ENCODE measurements around the gene PLXNA4. TPM values are rescaled to one million over a fixed set of nuclear protein-coding genes. Genes with fewer than 3 reads are reported as not detected.

Gene PLXNA4
- total and polyA plus RNA-seq, 12 donors = 0.83 to 17.0 (median 11.5) TPM

DNA sequence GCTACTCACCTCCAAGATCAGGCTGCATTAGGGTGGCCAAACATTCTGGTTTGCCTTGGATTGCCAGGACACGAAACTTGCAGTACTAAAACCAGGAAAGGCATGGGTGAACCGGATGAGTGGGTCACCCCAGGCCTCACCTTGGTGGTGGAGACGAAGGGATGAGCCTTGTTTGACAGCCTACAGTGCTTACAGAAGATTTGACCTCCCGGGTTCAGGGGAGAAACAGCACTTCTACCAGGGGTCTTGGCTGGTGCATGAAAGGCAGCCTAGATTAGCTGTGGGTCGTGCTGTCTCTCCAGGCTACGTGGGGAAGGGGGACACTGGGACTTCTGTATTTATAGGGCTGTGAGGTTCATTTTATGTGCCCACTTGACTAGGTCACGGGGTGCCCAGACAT is 469.8 kb downstream of the PLXNA4 start:
- H3K4me1 ChIP-seq = no peaks in the 10 kb centered on the region
- no peaks in the 10 kb centered on the region for H3K36me3 ChIP-seq
- H3K27me3 ChIP-seq = peaks cover 0 to 4% (median 0%) of the 10 kb centered on the region in 7 donors
- no peaks in the 10 kb centered on the region for H3K9me3 ChIP-seq
- ATAC-seq (no peak), DNase-seq (no peak)
- H3K27ac ChIP-seq = no peak overlapping the region
- TF ChIP-seq, protein P1, sequence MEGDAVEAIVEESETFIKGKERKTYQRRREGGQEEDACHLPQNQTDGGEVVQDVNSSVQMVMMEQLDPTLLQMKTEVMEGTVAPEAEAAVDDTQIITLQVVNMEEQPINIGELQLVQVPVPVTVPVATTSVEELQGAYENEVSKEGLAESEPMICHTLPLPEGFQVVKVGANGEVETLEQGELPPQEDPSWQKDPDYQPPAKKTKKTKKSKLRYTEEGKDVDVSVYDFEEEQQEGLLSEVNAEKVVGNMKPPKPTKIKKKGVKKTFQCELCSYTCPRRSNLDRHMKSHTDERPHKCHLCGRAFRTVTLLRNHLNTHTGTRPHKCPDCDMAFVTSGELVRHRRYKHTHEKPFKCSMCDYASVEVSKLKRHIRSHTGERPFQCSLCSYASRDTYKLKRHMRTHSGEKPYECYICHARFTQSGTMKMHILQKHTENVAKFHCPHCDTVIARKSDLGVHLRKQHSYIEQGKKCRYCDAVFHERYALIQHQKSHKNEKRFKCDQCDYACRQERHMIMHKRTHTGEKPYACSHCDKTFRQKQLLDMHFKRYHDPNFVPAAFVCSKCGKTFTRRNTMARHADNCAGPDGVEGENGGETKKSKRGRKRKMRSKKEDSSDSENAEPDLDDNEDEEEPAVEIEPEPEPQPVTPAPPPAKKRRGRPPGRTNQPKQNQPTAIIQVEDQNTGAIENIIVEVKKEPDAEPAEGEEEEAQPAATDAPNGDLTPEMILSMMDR (IDR thresholded peaks at IDR 0.05) = no peak
- no peak overlapping the region for H3K4me3 ChIP-seq
- 94 to 95% methylated on average over 7 of the region's 7 CpGs for WGBS, 2 donors
- intact Hi-C loops (cut with DNase I) = no loop called here

DNA sequence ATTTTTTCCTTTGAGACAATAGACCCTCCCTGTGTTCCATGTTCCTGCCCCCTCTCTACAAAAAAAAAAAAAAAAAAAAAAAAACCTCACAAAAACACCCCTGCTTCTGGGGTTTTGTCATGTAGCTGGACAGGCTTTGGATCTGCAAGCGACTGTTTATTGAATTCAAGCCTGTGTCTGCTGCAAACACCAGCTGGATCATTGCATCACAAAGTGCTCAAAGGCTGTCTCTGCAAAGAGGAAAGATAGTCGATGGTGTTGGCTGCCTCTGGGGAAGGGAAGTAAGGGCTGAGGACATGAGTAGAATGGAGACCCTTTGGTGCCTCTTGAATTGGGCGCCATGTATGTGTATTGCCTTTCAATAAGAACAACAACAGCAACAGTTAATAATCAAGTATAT is 471.2 kb downstream of the PLXNA4 start:
- H3K27me3 ChIP-seq = peaks cover 0 to 4% (median 0%) of the 10 kb centered on the region in 7 donors
- intact Hi-C loops (cut with DNase I) = no loop called here
- H3K36me3 ChIP-seq = no peaks in the 10 kb centered on the region
- no peaks in the 10 kb centered on the region for H3K4me1 ChIP-seq
- no peak overlapping the region for H3K27ac ChIP-seq
- ATAC-seq (no peak), DNase-seq (no peak)
- H3K9me3 ChIP-seq = no peaks in the 10 kb centered on the region
- WGBS, 2 donors = 66 to 74% methylated on average over 3 of the region's 3 CpGs
- TF ChIP-seq, protein P1 (IDR thresholded peaks at IDR 0.05) = no peak
- H3K4me3 ChIP-seq = no peak overlapping the region

DNA sequence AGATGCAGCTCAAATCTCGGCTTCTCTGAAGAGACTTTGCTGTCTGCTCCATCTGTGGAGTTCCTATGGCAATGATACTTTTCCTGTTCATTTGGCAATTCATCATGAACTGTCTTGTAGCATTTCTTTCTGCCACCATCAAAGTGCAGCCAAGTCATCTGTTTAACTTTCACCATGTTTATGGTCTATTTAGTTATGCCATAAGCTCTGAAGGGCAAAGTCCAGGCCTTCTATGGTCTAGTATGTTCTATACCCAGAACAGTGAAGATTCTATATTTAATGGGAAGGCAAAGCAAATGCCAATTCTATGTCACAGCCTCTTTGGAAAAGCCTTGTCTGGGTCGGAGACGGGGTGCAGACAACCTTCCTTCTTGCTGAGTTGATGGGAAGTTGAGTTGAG is 472.6 kb downstream of the PLXNA4 start:
- no peaks in the 10 kb centered on the region for H3K36me3 ChIP-seq
- DNase-seq (no peak), ATAC-seq (no peak)
- no peaks in the 10 kb centered on the region for H3K9me3 ChIP-seq
- peaks cover 0 to 4% (median 0%) of the 10 kb centered on the region in 7 donors for H3K27me3 ChIP-seq
- intact Hi-C loops (cut with DNase I) = no loop called here
- TF ChIP-seq, protein P1 (IDR thresholded peaks at IDR 0.05) = no peak
- no peak overlapping the region for H3K27ac ChIP-seq
- WGBS, 2 donors = 65 to 71% methylated on average over 3 of the region's 3 CpGs
- no peak overlapping the region for H3K4me3 ChIP-seq
- H3K4me1 ChIP-seq = no peaks in the 10 kb centered on the region

DNA sequence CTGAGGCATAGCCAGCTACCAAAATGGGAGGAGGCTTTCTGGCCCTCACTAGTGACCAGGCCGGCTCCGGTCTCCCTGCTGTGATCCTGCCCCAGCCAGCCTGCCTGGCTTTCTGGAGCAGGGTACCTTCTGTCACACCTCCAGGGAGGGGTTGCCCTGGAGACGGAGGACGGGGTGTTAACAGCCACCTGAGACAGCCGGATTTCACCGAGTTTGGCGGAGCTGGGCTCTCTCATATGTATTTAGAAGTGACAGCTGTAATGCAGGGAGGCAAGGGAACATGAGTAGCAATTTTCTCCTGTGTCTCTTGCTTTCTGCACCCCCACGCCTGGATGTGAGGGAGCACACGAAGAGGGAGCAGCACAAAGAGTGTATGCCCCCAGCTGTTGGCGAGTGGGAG is 473.3 kb downstream of the PLXNA4 start:
- H3K27ac ChIP-seq = no peak overlapping the region
- no peaks in the 10 kb centered on the region for H3K27me3 ChIP-seq
- no peak for ATAC-seq
- TF ChIP-seq, protein P1 (IDR thresholded peaks at IDR 0.05) = no peak
- no peaks in the 10 kb centered on the region for H3K4me1 ChIP-seq
- no peaks in the 10 kb centered on the region for H3K36me3 ChIP-seq
- intact Hi-C loops (cut with DNase I) = no loop called here
- no peaks in the 10 kb centered on the region for H3K9me3 ChIP-seq
- DNase-seq = no peak
- H3K4me3 ChIP-seq = no peak overlapping the region
- 77 to 80% methylated on average over 10 of the region's 10 CpGs for WGBS, 2 donors

Data from heart right ventricle (tissue), 16 donors.